ENCODE measurements around the gene CAMKK1. TPM values are rescaled to one million over a fixed set of nuclear protein-coding genes. Genes with fewer than 3 reads are reported as not detected.

The CAMKK1 gene
- total and polyA plus RNA-seq, 2 donors (not counting 3 experiments of a cell fraction or from before 2014, with no cell fraction given) = 4.5 to 6.1 TPM

- no peak for DNase-seq (ENCODE audit: low read depth, low spot score)
- H3K4me1 ChIP-seq (ENCODE audit: control insufficient read depth, extremely low read depth, insufficient read depth, low read length) = no peaks in the 10 kb centered on the region
- peaks cover 7 to 22% of the 10 kb centered on the region in 2 experiments for H3K36me3 ChIP-seq (ENCODE audit: control insufficient read depth in 2 of 2, extremely low read depth in 1 of 2, insufficient read depth in 2 of 2, low read length in 2 of 2)
- no TSS peak for BruUV-seq (replicated peaks)
- ChIA-PET CTCF (no interaction called here), POLR2A (no interaction called here)
- no peaks in the 10 kb centered on the region for H3K9me3 ChIP-seq (replicated peaks; ENCODE audit: control insufficient read depth, insufficient read depth, low read length)
- H3K79me2 ChIP-seq (ENCODE audit: control insufficient read depth, insufficient read depth, low read length) = peaks cover 28% of the 10 kb centered on the region
- no peak overlapping the region for H3K4me2 ChIP-seq (ENCODE audit: insufficient read depth, low read length)
- no peak overlapping the region for H3K9ac ChIP-seq (replicated peaks; ENCODE audit: extremely low read depth, insufficient read depth, low read length)
- no peaks in the 10 kb centered on the region for H4K20me1 ChIP-seq (replicated peaks; ENCODE audit: control insufficient read depth, extremely low read depth, insufficient read depth, low read length)
- intact Hi-C loops (cut with micrococcal nuclease) (no loop called here), dilution Hi-C loops (cut with MboI; ENCODE audit: extremely low pct_ligation_motif_present, low sequenced_read_pairs) (no loop called here)
- H3K4me3 ChIP-seq (replicated peaks in 1 of 3; ENCODE audit: insufficient read depth in 1 of 3, low read depth in 1 of 3, low read length in 3 of 3) = no peak overlapping the region
- no peaks in the 10 kb centered on the region for H3K9me1 ChIP-seq (replicated peaks; ENCODE audit: control insufficient read depth, extremely low read depth, insufficient read depth, low read length)
- FAIRE-seq = no peak
- H2AFZ ChIP-seq (ENCODE audit: low read depth, low read length) = no peak overlapping the region
- TF ChIP-seq POLR2AphosphoS5 (IDR thresholded peaks at IDR 0.05; ENCODE audit: insufficient read depth, low read depth, low read length) (no peak), EZH2 (IDR thresholded peaks at IDR 0.05; ENCODE audit: borderline replicate concordance, low read depth, low read length, severe bottlenecking) (no peak), MYC (IDR thresholded peaks at IDR 0.05; ENCODE audit: low read depth, low read length) (no peak), FOS (IDR thresholded peaks at IDR 0.05; ENCODE audit: borderline replicate concordance, insufficient read depth, low read length) (no peak), MAX (IDR thresholded peaks at IDR 0.05; ENCODE audit: insufficient read depth, insufficient read length) (no peak), CTCF (IDR thresholded peaks at IDR 0.05; ENCODE audit: extremely low read depth in 1 of 2, insufficient read depth in 1 of 2, low read depth in 1 of 2, low read length in 2 of 2) (no peak), GATA2 (IDR thresholded peaks at IDR 0.05; ENCODE audit: insufficient read depth, insufficient read length, low read depth, low read length) (no peak), JUN (IDR thresholded peaks at IDR 0.05; ENCODE audit: borderline replicate concordance, insufficient read depth, insufficient read length, low read depth) (no peak), POLR2A (IDR thresholded peaks at IDR 0.05; ENCODE audit: low read depth, low read length) (no peak)
- no peak overlapping the region for H3K27ac ChIP-seq (ENCODE audit: insufficient read depth, low read depth, low read length)
- no peaks in the 10 kb centered on the region for H3K27me3 ChIP-seq (ENCODE audit: control insufficient read depth in 2 of 2, insufficient read depth in 2 of 2, low read length in 2 of 2)
Measured at GRCh38 chr17:3835410-3836229, 57.2 kb downstream of the CAMKK1 start.

Data from endothelial cell of umbilical vein (primary cell).